HEK293 (cell line): ENCODE results near the gene CNNM1.

Experiments used
- FEZF1 ChIP-seq: fragments of 450-650 bp; formaldehyde crosslinking; IDR thresholded peaks from 2 replicates; pipeline ENCODE4 v1.5.1; 2016; ENCODE audit warnings: missing biosample characterization, missing genetic modification characterization
- ZNF274 ChIP-seq, 2 experiments: fragments of 200-500 bp in 1 of 2; fragments of 450-650 bp in 1 of 2; sonication (Bioruptor generic) in 1 of 2; formaldehyde crosslinking in 1 of 2; IDR thresholded peaks; 2 replicates each; pipeline versions ENCODE4 v1.5.1 to v1.6.1; 2014 to 2016; ENCODE audit warnings: borderline replicate concordance in 1 of 2, inconsistent platforms in 1 of 2, low read length in 1 of 2, missing biosample characterization in 1 of 2, missing genetic modification characterization in 1 of 2
- ZNF776 ChIP-seq: fragments of 450-650 bp; formaldehyde crosslinking; IDR thresholded peaks from 2 replicates; pipeline ENCODE4 v1.5.0; 2017; ENCODE audit warnings: missing biosample characterization, missing genetic modification characterization, borderline replicate concordance
- ZNF785 ChIP-seq: fragments of 450-650 bp; formaldehyde crosslinking; IDR thresholded peaks from 2 replicates; pipeline ENCODE4 v1.5.1; 2016; ENCODE audit warnings: missing biosample characterization, missing genetic modification characterization
- ZSCAN23 ChIP-seq: fragments of 450-650 bp; formaldehyde crosslinking; IDR thresholded peaks from 2 replicates; pipeline ENCODE4 v1.5.1; 2016; ENCODE audit warnings: missing biosample characterization, missing genetic modification characterization
- TF ChIP-seq, protein P1 (sequence below): fragments of 450-650 bp; formaldehyde crosslinking; IDR thresholded peaks from 2 replicates; pipeline ENCODE4 v1.5.1; 2016; ENCODE audit warnings: missing biosample characterization, missing genetic modification characterization
- TF ChIP-seq, protein P2 (sequence below): fragments of 450-650 bp; formaldehyde crosslinking; IDR thresholded peaks from 2 replicates; pipeline ENCODE4 v1.5.1; 2016; ENCODE audit warnings: missing biosample characterization, missing genetic modification characterization

DNA sequence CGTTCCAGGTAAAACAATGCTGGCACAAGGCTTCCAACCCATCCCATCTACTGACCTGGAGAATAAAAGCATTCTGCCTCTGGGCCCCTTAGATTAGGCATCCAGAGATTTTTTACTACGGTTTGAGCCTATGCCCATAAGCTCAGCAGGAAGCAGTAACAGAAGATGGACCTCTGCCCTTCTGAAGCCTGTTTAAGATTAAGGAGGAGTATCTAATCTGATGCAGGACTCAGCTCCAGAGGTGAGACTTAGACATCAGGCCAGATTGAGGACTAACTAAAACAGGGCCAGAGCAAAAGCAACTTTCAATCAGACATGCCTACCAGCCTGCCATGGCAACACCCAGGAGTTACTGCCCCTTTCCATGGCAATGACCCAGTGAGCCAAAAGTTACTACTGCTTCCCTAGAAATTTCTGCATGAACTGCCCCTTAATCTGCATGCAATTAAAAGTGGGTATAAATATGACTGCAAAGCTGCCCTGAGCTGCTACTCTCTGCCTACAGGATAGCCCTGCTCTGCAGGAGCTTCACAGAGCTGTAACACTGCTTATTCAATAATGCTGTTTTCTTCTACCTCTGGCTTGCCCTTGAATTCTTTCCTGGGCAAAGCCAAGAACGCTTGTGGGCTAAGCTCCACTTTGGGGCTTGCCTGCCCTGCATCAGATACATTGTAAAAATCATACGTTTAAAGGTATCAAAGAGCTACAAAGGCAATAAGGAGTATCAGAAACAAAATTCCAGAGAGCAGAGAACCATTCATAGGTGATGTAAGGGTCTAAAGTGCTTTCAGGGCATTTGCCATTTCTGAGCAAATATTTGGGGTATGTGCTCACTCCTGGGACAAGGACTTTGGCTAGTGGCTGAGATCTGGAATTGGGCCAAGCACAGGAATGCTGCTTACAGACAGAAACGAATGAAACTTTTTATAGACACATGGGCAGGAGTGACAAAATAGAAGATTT lies 25.0 kb upstream of the CNNM1 start:
- TF ChIP-seq, protein P1, sequence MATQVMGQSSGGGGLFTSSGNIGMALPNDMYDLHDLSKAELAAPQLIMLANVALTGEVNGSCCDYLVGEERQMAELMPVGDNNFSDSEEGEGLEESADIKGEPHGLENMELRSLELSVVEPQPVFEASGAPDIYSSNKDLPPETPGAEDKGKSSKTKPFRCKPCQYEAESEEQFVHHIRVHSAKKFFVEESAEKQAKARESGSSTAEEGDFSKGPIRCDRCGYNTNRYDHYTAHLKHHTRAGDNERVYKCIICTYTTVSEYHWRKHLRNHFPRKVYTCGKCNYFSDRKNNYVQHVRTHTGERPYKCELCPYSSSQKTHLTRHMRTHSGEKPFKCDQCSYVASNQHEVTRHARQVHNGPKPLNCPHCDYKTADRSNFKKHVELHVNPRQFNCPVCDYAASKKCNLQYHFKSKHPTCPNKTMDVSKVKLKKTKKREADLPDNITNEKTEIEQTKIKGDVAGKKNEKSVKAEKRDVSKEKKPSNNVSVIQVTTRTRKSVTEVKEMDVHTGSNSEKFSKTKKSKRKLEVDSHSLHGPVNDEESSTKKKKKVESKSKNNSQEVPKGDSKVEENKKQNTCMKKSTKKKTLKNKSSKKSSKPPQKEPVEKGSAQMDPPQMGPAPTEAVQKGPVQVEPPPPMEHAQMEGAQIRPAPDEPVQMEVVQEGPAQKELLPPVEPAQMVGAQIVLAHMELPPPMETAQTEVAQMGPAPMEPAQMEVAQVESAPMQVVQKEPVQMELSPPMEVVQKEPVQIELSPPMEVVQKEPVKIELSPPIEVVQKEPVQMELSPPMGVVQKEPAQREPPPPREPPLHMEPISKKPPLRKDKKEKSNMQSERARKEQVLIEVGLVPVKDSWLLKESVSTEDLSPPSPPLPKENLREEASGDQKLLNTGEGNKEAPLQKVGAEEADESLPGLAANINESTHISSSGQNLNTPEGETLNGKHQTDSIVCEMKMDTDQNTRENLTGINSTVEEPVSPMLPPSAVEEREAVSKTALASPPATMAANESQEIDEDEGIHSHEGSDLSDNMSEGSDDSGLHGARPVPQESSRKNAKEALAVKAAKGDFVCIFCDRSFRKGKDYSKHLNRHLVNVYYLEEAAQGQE (tag by site-specific recombination): no peak
- no peak for TF ChIP-seq ZSCAN23 (tag by site-specific recombination)
- TF ChIP-seq ZNF274 (IDR thresholded peaks at IDR 0.05; ENCODE audit: low read length): no peak
- TF ChIP-seq ZNF274 (tag by site-specific recombination; IDR thresholded peaks at IDR 0.05; ENCODE audit: borderline replicate concordance): no peak
- no peak for TF ChIP-seq FEZF1 (tag by site-specific recombination)
- no peak for TF ChIP-seq ZNF785 (tag by site-specific recombination)
- TF ChIP-seq, protein P2, sequence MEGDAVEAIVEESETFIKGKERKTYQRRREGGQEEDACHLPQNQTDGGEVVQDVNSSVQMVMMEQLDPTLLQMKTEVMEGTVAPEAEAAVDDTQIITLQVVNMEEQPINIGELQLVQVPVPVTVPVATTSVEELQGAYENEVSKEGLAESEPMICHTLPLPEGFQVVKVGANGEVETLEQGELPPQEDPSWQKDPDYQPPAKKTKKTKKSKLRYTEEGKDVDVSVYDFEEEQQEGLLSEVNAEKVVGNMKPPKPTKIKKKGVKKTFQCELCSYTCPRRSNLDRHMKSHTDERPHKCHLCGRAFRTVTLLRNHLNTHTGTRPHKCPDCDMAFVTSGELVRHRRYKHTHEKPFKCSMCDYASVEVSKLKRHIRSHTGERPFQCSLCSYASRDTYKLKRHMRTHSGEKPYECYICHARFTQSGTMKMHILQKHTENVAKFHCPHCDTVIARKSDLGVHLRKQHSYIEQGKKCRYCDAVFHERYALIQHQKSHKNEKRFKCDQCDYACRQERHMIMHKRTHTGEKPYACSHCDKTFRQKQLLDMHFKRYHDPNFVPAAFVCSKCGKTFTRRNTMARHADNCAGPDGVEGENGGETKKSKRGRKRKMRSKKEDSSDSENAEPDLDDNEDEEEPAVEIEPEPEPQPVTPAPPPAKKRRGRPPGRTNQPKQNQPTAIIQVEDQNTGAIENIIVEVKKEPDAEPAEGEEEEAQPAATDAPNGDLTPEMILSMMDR (tag by site-specific recombination): no peak
- TF ChIP-seq ZNF776 (tag by site-specific recombination): no peak
